Measurements from ENCODE around the gene GRIK1. TPM values are rescaled to one million over a fixed set of nuclear protein-coding genes. Genes with fewer than 3 reads are reported as not detected.

GRIK1 gene
- total RNA-seq, 4 donors from 2014 or later, result 0.13 to 0.97 (median 0.38) TPM

GRCh38 chr21:29719521-29719920 lies 220.3 kb downstream of the GRIK1 start:
- DNase-seq (ENCODE audit: low spot score in 2 of 2), result no peak
- Histone ChIP-seq H3K27ac (no peak overlapping the region), H3K4me3 (no peak overlapping the region), H3K9me3 (no peaks in the 10 kb centered on the region), H3K36me3 (no peaks in the 10 kb centered on the region), H3K27me3 (no peaks in the 10 kb centered on the region), H3K4me1 (no peaks in the 10 kb centered on the region)
- TF ChIP-seq POLR2A (IDR thresholded peaks at IDR 0.05), result no peak
- TF ChIP-seq CTCF (IDR thresholded peaks at IDR 0.05), result no peak
- no peak for TF ChIP-seq EP300 (IDR thresholded peaks at IDR 0.05)
- no peak for TF ChIP-seq POLR2AphosphoS5 (IDR thresholded peaks at IDR 0.05)

- H3K27me3 ChIP-seq, result no peaks in the 10 kb centered on the region
Measured at GRCh38 chr21:29718081-29718815, 221.5 kb downstream of the GRIK1 start.

GRCh38 chr21:29717659-29718058 lies 222.1 kb downstream of the GRIK1 start:
- H3K4me3 ChIP-seq, result no peak overlapping the region
- H3K36me3 ChIP-seq, result no peaks in the 10 kb centered on the region
- TF ChIP-seq CTCF (IDR thresholded peaks at IDR 0.05), result no peak
- no peak for TF ChIP-seq POLR2AphosphoS5 (IDR thresholded peaks at IDR 0.05)
- no peak for TF ChIP-seq EP300 (IDR thresholded peaks at IDR 0.05)
- no peak for TF ChIP-seq POLR2A (IDR thresholded peaks at IDR 0.05)
- 88% methylated on average over 1 of the region's 1 CpG for WGBS
- no peak for DNase-seq (ENCODE audit: low spot score in 2 of 2)
- no peaks in the 10 kb centered on the region for H3K27me3 ChIP-seq
- H3K27ac ChIP-seq, result no peak overlapping the region
- H3K4me1 ChIP-seq, result no peaks in the 10 kb centered on the region
- H3K9me3 ChIP-seq, result no peaks in the 10 kb centered on the region

More at GRCh38 chr21:29718081-29718815, 221.5 kb downstream of the GRIK1 start:
- Histone ChIP-seq H3K36me3 (no peaks in the 10 kb centered on the region), H3K4me3 (no peak overlapping the region), H3K9me3 (no peaks in the 10 kb centered on the region), H3K27ac (no peak overlapping the region), H3K4me1 (no peaks in the 10 kb centered on the region)
- 93% methylated on average over 3 of the region's 3 CpGs for WGBS
- no peak for TF ChIP-seq POLR2AphosphoS5 (IDR thresholded peaks at IDR 0.05)
- no peak for TF ChIP-seq CTCF (IDR thresholded peaks at IDR 0.05)
- TF ChIP-seq EP300 (IDR thresholded peaks at IDR 0.05), result no peak
- no peak for TF ChIP-seq POLR2A (IDR thresholded peaks at IDR 0.05)
- no peak for DNase-seq (ENCODE audit: low spot score in 2 of 2)

GRCh38 chr21:29716753-29717152 lies 223.0 kb downstream of the GRIK1 start:
- H3K9me3 ChIP-seq, result no peaks in the 10 kb centered on the region
- H3K36me3 ChIP-seq, result no peaks in the 10 kb centered on the region
- TF ChIP-seq EP300 (IDR thresholded peaks at IDR 0.05) (no peak), POLR2AphosphoS5 (IDR thresholded peaks at IDR 0.05) (no peak), POLR2A (IDR thresholded peaks at IDR 0.05) (no peak), CTCF (IDR thresholded peaks at IDR 0.05) (no peak)
- H3K27me3 ChIP-seq, result no peaks in the 10 kb centered on the region
- H3K4me3 ChIP-seq, result no peak overlapping the region
- no peak overlapping the region for H3K27ac ChIP-seq
- WGBS, result 90% methylated on average over 2 of the region's 2 CpGs
- H3K4me1 ChIP-seq, result no peaks in the 10 kb centered on the region
- DNase-seq (ENCODE audit: low spot score in 2 of 2), result no peak

- H3K9me3 ChIP-seq, result no peaks in the 10 kb centered on the region
- no peaks in the 10 kb centered on the region for H3K36me3 ChIP-seq
- WGBS, result 90% methylated on average over 2 of the region's 2 CpGs
- H3K4me1 ChIP-seq, result no peaks in the 10 kb centered on the region
- H3K27ac ChIP-seq, result no peak overlapping the region
- no peak overlapping the region for H3K4me3 ChIP-seq
- DNase-seq (ENCODE audit: low spot score in 2 of 2), result no peak
- TF ChIP-seq EP300 (IDR thresholded peaks at IDR 0.05) (no peak), POLR2AphosphoS5 (IDR thresholded peaks at IDR 0.05) (no peak), POLR2A (IDR thresholded peaks at IDR 0.05) (no peak), CTCF (IDR thresholded peaks at IDR 0.05) (no peak)
- no peaks in the 10 kb centered on the region for H3K27me3 ChIP-seq
Measured at GRCh38 chr21:29715089-29715488, 224.7 kb downstream of the GRIK1 start.

Measured in suprapubic skin (tissue), 4 donors.